HepG2 (cell line): Measurements from ENCODE around the gene ATP1A2. TPM values are rescaled to one million over a fixed set of nuclear protein-coding genes. Genes with fewer than 3 reads are reported as not detected.

ENCODE experiments used
- CCDC6 ChIP-seq: sonication (generic); formaldehyde crosslinking; IDR thresholded peaks from 2 replicates; pipeline ENCODE4 v1.8.1; 2022; ENCODE audit warnings: mild to moderate bottlenecking, missing genetic modification reagents, moderate library complexity
- CREB1 ChIP-seq, 2 experiments: fragments of 450-650 bp in 1 of 2; IDR thresholded peaks; 2 replicates each; pipeline ENCODE4 v1.6.1; 2016 to 2017; ENCODE audit warnings: control low read depth in 1 of 2, mild to moderate bottlenecking in 1 of 2, missing compliant biosample characterization in 1 of 2, missing genetic modification characterization in 1 of 2
- ELF3 ChIP-seq: IDR thresholded peaks from 2 replicates; pipeline ENCODE4 v1.6.1; 2016; ENCODE audit warnings: missing genetic modification reagents, missing compliant biosample characterization
- FOXJ3 ChIP-seq: sonication (generic); formaldehyde crosslinking; IDR thresholded peaks from 2 replicates; pipeline ENCODE4 v1.4.0; 2020; ENCODE audit warnings: missing genetic modification reagents, mild to moderate bottlenecking, borderline replicate concordance
- GRHL1 ChIP-seq: sonication (generic); formaldehyde crosslinking; conservative IDR thresholded peaks from 2 replicates; pipeline ENCODE4 v1.8.0; 2022; ENCODE audit warnings: missing genetic modification reagents
- HOXA5 ChIP-seq: sonication (generic); formaldehyde crosslinking; IDR thresholded peaks from 2 replicates; pipeline ENCODE4 v1.4.0; 2020; ENCODE audit warnings: missing genetic modification reagents
- IKZF5 ChIP-seq: IDR thresholded peaks from 2 replicates; pipeline ENCODE4 v1.6.1; 2018; ENCODE audit warnings: missing genetic modification reagents, mild to moderate bottlenecking, missing compliant biosample characterization
- MED1 ChIP-seq: sonication (generic); formaldehyde crosslinking; IDR thresholded peaks from 2 replicates; pipeline ENCODE4 v1.4.0; 2020; ENCODE audit warnings: missing genetic modification reagents
- PAF1 ChIP-seq: IDR thresholded peaks from 2 replicates; pipeline ENCODE4 v1.6.1; 2016; ENCODE audit warnings: missing genetic modification reagents, missing compliant biosample characterization
- PAWR ChIP-seq: sonication (generic); formaldehyde crosslinking; IDR thresholded peaks from 2 replicates; pipeline ENCODE4 v1.4.0; 2020; ENCODE audit warnings: missing genetic modification reagents, mild to moderate bottlenecking, borderline replicate concordance
- PCBP2 ChIP-seq: fragments of 200-400 bp; formaldehyde crosslinking; optimal IDR thresholded peaks from 2 replicates; pipeline ENCODE3; 2018; ENCODE audit warnings: low read length, low read depth; ENCODE audit not compliant: poor library complexity, severe bottlenecking
- RARA ChIP-seq: IDR thresholded peaks from 2 replicates; pipeline ENCODE4 v1.6.1; 2016; ENCODE audit warnings: missing genetic modification reagents, missing compliant biosample characterization
- RCOR2 ChIP-seq: IDR thresholded peaks from 2 replicates; pipeline ENCODE4 v1.6.1; 2016; ENCODE audit warnings: missing biosample characterization, missing genetic modification reagents
- SKI ChIP-seq: fragments of 450-650 bp; IDR thresholded peaks from one replicate; pipeline ENCODE4 v1.6.1; 2018; ENCODE audit warnings: mild to moderate bottlenecking; ENCODE audit not compliant: partially characterized antibody
- SPEN ChIP-seq: sonication (generic); formaldehyde crosslinking; IDR thresholded peaks from 2 replicates; pipeline ENCODE4 v1.5.1; 2020; ENCODE audit warnings: low read depth, mild to moderate bottlenecking, missing genetic modification reagents
- XBP1 ChIP-seq: sonication (generic); formaldehyde crosslinking; IDR thresholded peaks from 2 replicates; pipeline ENCODE4 v1.5.0; 2020; ENCODE audit warnings: missing genetic modification reagents
- ZBTB38 ChIP-seq: sonication (generic); formaldehyde crosslinking; IDR thresholded peaks from 2 replicates; pipeline ENCODE4 v1.5.1; 2020; ENCODE audit warnings: mild to moderate bottlenecking, missing genetic modification reagents
- ZBTB49 ChIP-seq: sonication (generic); formaldehyde crosslinking; IDR thresholded peaks from 2 replicates; pipeline ENCODE4 v1.4.0; 2020; ENCODE audit warnings: missing genetic modification reagents, borderline replicate concordance
- ZFP36L2 ChIP-seq: sonication (generic); formaldehyde crosslinking; IDR thresholded peaks from 2 replicates; pipeline ENCODE4 v1.4.0; 2020; ENCODE audit warnings: missing genetic modification reagents
- ZNF296 ChIP-seq: sonication (generic); formaldehyde crosslinking; conservative IDR thresholded peaks from 2 replicates; pipeline ENCODE4 v1.5.0; 2020; ENCODE audit warnings: mild to moderate bottlenecking, missing genetic modification reagents
- ZNF362 ChIP-seq: sonication (generic); formaldehyde crosslinking; IDR thresholded peaks from 2 replicates; pipeline ENCODE4 v1.4.0; 2020; ENCODE audit warnings: missing genetic modification reagents, mild to moderate bottlenecking, borderline replicate concordance
- ZNF501 ChIP-seq: sonication (generic); formaldehyde crosslinking; IDR thresholded peaks from 2 replicates; pipeline ENCODE4 v1.5.1; 2020; ENCODE audit warnings: mild to moderate bottlenecking, moderate library complexity, missing genetic modification reagents
- ZNF513 ChIP-seq: sonication (generic); formaldehyde crosslinking; conservative IDR thresholded peaks from 2 replicates; pipeline ENCODE4 v1.5.0; 2020; ENCODE audit warnings: missing genetic modification reagents
- ZNF703 ChIP-seq: sonication (generic); formaldehyde crosslinking; IDR thresholded peaks from 2 replicates; pipeline ENCODE4 v1.5.1; 2020; ENCODE audit warnings: missing genetic modification reagents, mild to moderate bottlenecking, moderate library complexity, borderline replicate concordance
- polyA plus RNA-seq, 8 experiments: library from polyadenylated mRNA; depleted of rRNA in 3 of 8; stranded (reverse) in 7 of 8; unstranded in 1 of 8; fragments of >200 nt; fragmentation: Illumina TruSeq in 4 of 8; extraction: Trizol in 4 of 8; gene quantifications; 2 replicates each; pipeline versions ENCODE4 v1.2.1 to v1.2.3, GENCODE V29; 2011 to 2016; ENCODE audit warnings: low read depth in 4 of 8, missing spikeins in 1 of 8, mixed read lengths in 1 of 8; ENCODE audit not compliant: insufficient read depth in 1 of 8
- total RNA-seq, 5 experiments: library from RNA; depleted of rRNA; stranded (reverse); fragments of >200 nt; fragmentation: Illumina TruSeq; extraction: Trizol; gene quantifications; 2 replicates each; pipeline ENCODE4 v1.2.3, GENCODE V29; 2016; ENCODE audit warnings: low read depth in 1 of 5

Gene ATP1A2
- total and polyA plus RNA-seq, 2 of the 13 experiments (the other 11 are each of a cell fraction or from before 2014, with no cell fraction given) = 0.16 TPM; not detected in 1

GRCh38 chr1:160148121-160148520 lies 32.6 kb downstream of the ATP1A2 start (continued):
- TF ChIP-seq ZNF513 (CRISPR knock-in tag) = no peak
- TF ChIP-seq PAWR (CRISPR knock-in tag) = no peak
- no peak for TF ChIP-seq ZNF296 (CRISPR knock-in tag)
- peak; percentile 76 for TF ChIP-seq RARA (CRISPR knock-in tag)
- TF ChIP-seq ZNF703 (CRISPR knock-in tag) = no peak
- TF ChIP-seq PCBP2 = no peak
- TF ChIP-seq FOXJ3 = 0 out of 2 replicates have a peak, but pooled peaks have one; percentile 21
- no peak for TF ChIP-seq CREB1 (IDR thresholded peaks at IDR 0.05)
- no peak for TF ChIP-seq CREB1 (CRISPR knock-in tag; IDR thresholded peaks at IDR 0.05)
- no peak for TF ChIP-seq CCDC6 (CRISPR knock-in tag)
- no peak for TF ChIP-seq GRHL1 (CRISPR knock-in tag)
- TF ChIP-seq HOXA5 (CRISPR knock-in tag) = no peak
- no peak for TF ChIP-seq ZBTB38
- no peak for TF ChIP-seq PAF1 (CRISPR knock-in tag)
- no peak for TF ChIP-seq XBP1
- TF ChIP-seq ZBTB49 (CRISPR knock-in tag) = no peak
- no peak for TF ChIP-seq RCOR2 (CRISPR knock-in tag)
- TF ChIP-seq ZFP36L2 (CRISPR knock-in tag) = no peak
- TF ChIP-seq SKI = peak; percentile 51
- TF ChIP-seq MED1 = 0 out of 2 replicates have a peak, but pooled peaks have one; percentile 26
- TF ChIP-seq SPEN (CRISPR knock-in tag) = no peak
- no peak for TF ChIP-seq ZNF501 (CRISPR knock-in tag)
- TF ChIP-seq ZNF362 (CRISPR knock-in tag) = peak; percentile 62; the same call in 1 of the 2 replicates
- no peak for TF ChIP-seq IKZF5 (CRISPR knock-in tag)
- no peak for TF ChIP-seq ELF3
